GM12801 (cell line): ENCODE results near the gene TBC1D9B.

Experiments used
- TF ChIP-seq, protein P1 (sequence below): IDR thresholded peaks from one replicate; pipeline ENCODE4 v1.5.1; 2011; ENCODE audit warnings: control low read depth; ENCODE audit not compliant: insufficient read length; ENCODE audit errors: extremely low read depth

The TBC1D9B gene

DNA sequence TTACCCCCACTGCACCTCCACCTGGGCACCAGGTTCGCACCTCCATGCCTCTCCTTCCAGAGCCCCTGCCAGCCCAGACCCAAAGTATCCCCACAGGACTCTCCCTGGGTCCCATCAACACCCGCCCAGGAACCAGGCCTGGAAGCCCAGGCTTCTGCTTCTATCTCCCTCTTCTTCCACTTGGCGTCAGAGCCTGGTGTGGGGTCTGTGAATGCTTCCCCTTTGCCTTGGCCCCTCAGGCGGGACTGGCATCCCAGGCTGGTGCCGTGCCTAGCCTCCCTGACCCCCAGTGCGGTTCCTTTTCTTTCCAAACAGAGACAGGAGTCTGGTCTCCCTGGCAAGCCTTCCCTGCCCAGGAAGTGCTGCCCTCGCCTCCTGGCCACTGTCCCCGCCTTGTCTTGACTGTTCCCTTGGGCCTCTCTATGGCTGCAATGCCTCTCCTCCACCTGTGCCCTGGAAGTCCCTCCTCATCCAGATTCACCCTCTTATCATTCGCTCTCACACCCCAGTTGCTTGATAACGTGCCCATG, 7.8 kb upstream of the TBC1D9B start:
- TF ChIP-seq, protein P1, sequence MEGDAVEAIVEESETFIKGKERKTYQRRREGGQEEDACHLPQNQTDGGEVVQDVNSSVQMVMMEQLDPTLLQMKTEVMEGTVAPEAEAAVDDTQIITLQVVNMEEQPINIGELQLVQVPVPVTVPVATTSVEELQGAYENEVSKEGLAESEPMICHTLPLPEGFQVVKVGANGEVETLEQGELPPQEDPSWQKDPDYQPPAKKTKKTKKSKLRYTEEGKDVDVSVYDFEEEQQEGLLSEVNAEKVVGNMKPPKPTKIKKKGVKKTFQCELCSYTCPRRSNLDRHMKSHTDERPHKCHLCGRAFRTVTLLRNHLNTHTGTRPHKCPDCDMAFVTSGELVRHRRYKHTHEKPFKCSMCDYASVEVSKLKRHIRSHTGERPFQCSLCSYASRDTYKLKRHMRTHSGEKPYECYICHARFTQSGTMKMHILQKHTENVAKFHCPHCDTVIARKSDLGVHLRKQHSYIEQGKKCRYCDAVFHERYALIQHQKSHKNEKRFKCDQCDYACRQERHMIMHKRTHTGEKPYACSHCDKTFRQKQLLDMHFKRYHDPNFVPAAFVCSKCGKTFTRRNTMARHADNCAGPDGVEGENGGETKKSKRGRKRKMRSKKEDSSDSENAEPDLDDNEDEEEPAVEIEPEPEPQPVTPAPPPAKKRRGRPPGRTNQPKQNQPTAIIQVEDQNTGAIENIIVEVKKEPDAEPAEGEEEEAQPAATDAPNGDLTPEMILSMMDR, result no peak

DNA sequence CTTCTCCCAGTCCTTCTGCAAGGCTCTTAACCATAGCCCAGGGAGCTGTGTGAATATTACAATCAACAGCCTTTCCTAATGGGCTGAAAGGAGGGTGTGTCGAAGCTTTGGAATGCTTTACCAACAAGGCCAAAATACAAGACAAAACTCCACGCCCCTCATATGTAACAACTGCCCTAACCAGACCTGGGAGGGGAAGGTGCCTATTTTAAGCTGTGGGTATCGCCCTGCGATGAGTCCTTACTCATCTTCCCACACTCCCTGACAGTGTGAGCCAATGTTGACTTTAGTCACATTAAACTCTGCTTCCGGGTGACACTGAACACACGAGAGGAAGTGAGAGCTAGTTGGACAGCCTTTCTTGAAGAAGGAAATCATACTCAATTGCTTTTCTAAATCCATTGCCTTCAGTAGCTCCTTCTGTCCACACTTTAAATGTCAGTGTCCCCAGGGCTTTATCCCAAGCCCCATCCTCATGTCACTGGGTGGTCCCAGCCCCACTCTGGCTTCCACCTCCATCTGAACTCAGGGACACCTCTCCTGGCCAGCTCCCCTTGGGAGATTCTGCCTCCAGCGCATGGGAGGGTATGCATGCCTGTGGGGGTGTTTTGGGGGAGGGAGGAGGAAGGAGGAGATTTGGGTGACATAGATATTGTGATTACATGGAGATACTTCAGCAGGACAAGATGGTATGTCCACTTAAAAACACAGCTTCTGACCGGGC, 6.5 kb upstream of the TBC1D9B start:
- TF ChIP-seq, protein P1, result no peak

DNA sequence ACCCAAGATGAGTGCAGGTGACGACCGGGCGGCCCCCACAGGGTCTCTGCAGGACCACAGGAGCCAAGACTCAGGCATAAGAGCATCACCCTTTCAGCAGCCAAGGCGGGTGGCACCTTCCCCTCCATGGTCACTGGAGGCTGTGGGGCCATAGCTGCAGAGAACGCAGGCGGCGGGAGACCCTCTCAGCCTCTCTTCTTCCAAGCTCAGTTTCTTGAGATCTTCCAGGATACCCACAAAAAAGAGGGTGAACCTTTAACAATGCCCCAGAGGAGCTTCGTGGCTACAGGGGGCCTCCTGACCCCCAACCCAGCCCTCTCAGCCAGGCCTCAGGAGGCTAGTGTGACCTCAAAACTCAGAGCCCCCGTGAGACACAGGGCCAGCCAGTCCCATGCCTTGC, 5.8 kb upstream of the TBC1D9B start:
- TF ChIP-seq, protein P1, result no peak

DNA sequence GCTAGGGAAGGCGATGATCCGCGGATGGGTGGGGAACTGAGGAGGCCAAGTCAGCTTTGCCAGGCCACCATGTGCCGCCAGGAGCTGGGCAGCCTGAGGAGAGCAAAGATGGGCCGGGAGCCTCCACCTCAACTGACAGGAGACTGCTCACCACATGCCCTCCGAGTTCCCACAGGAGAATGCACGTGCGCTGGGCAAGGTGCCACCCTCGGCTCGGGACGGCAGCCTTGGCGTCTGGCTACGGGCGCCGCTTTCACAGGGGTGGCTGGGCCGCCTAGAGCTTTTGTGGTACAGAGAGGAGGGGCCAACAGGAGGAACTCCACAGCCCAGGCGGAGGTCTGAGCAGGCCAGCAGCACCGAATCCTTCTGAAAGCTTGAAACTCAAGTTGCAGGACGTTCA, 5.3 kb upstream of the TBC1D9B start:
- TF ChIP-seq, protein P1, result no peak

DNA sequence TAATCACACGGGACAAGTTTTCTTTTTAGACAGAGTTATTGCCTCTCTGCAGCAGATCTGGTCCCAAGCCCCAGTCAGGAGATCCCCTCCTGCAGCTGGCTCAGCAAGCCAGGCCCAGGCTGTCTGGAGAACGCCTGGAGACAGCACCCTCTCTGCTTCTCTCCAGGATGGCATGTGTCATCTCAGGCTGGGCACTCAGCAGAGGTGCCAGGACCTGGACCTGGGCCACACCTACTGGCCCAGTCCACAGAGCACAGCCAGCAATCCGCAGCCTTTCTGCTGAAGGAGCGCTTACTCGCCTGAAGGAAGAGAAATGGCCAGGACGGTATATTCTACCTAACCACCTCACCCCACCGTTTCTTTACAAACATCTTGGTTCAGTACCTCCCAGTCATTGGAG, 4.7 kb upstream of the TBC1D9B start:
- TF ChIP-seq, protein P1, result no peak

DNA sequence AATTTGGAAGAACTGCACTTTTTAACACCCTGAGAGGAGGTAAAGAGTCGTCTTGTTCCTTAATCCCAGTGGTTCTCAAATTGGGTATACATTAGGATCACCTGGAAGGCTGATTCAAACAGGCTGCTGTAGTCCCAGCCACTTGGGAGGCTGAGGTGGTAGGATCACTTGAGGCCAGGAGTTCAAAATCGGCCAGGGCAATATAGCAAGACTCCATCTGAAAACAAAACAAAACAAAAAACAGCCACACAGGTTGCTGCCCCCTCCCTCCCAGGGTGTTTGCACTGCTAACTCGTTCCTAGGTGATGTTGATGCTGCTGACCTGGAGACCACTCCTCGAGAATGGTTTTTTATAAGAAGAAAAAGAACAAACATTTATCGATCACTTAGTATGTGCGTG, 1.5 kb upstream of the TBC1D9B start:
- TF ChIP-seq, protein P1, result no peak

DNA sequence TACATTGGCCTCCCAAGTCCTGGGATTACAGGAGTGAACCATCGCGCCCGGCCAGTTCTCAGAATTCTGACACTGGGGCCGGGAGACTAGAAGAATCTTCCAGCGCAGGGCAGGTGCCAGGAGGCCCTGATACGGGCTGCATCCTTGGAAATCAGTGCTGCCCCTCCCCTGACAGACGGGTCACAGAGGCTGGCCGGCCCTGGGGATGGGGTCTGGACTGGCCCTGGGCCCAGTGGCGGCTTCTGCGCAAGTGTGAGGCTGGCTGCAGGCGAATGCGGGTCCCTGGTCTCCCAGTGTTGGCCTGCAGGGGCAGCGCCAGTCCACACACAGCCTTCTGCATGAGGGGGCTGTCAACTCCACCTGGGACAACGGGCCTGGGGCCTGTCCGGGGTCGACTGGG, 831 bp upstream of the TBC1D9B start:
- TF ChIP-seq, protein P1, result no peak
